Tibial nerve (tissue), 4 donors: ENCODE results near the gene PIGZ. TPM values are rescaled to one million over a fixed set of nuclear protein-coding genes. Genes with fewer than 3 reads are reported as not detected.

ENCODE experiments used
- DNase-seq, 2 donors: peaks; one replicate each; pipeline ENCODE4 v3.0.0-alpha.2; 2019; ENCODE audit warnings: low spot score in 2 of 2
- H3K27ac ChIP-seq, 4 donors: fragments of 200-600 bp; sonication (generic) in 3 of 4; one replicate each; pipeline ENCODE4 v1.5.1; 2017 to 2019; ENCODE audit warnings: mild to moderate bottlenecking in 1 of 4
- H3K27me3 ChIP-seq, 2 donors: fragments of 200-600 bp; sonication (generic) in 1 of 2; one replicate each; pipeline versions ENCODE4 v1.5.1 to v1.6.0; 2017 to 2019
- H3K36me3 ChIP-seq, 3 donors: fragments of 200-600 bp; sonication (generic); one replicate each; pipeline ENCODE4 v1.5.1; 2018 to 2019
- H3K4me1 ChIP-seq, 4 donors: fragments of 200-600 bp; sonication (generic) in 3 of 4; one replicate each; pipeline ENCODE4 v1.5.1; 2017 to 2019
- H3K4me3 ChIP-seq, 4 donors: fragments of 200-600 bp; sonication (generic) in 3 of 4; one replicate each; pipeline ENCODE4 v1.5.1; 2017 to 2019; ENCODE audit warnings: mild to moderate bottlenecking in 1 of 4, moderate library complexity in 1 of 4
- H3K9me3 ChIP-seq, 4 donors: fragments of 200-600 bp; sonication (generic) in 3 of 4; one replicate each; pipeline ENCODE4 v1.5.1; 2017 to 2019
- CTCF ChIP-seq, 5 experiments: fragments of 200-600 bp in 3 of 5; fragments of 450-650 bp in 2 of 5; sonication (generic) in 3 of 5; IDR thresholded peaks; one replicate each; pipeline ENCODE4 v1.5.1; 2016 to 2019; ENCODE audit warnings: antibody characterized with exemption in 5 of 5, mild to moderate bottlenecking in 3 of 5, moderate library complexity in 2 of 5
- EP300 ChIP-seq, 2 donors: sonication (generic); formaldehyde crosslinking; IDR thresholded peaks; one replicate each; pipeline ENCODE4 v1.6.1; 2017; ENCODE audit warnings: antibody characterized with exemption in 2 of 2, mild to moderate bottlenecking in 1 of 2
- POLR2A ChIP-seq, 2 donors: fragments of 450-650 bp; IDR thresholded peaks; one replicate each; pipeline ENCODE4 v1.6.1; 2017; ENCODE audit warnings: antibody characterized with exemption in 2 of 2, mild to moderate bottlenecking in 2 of 2, moderate library complexity in 2 of 2
- WGBS, 2 donors: methylation state at CpG; one replicate each; pipeline ENCODE4 v1.1.5; 2018; 5-methylcytosine and 5-hydroxymethylcytosine counted together
- total RNA-seq, 4 donors: library from RNA; depleted of rRNA; stranded (reverse); fragments of >200 nt; gene quantifications; one replicate each; pipeline ENCODE4 v1.1.0, GENCODE V29; 2016

Gene PIGZ
- total RNA-seq, 4 donors from 2014 or later, result 14.9 to 31.8 (median 25.7) TPM

GRCh38 chr3:196942915-196943277, 25.7 kb downstream of the PIGZ start:
- Histone ChIP-seq H3K27me3 (no peaks in the 10 kb centered on the region), H3K4me3 (peak overlapping the region; percentile 92 to 100 (median 100)), H3K4me1 (peaks cover 0 to 43% (median 23%) of the 10 kb centered on the region in 4 donors), H3K9me3 (no peaks in the 10 kb centered on the region), H3K36me3 (peaks cover 0 to 51% (median 6%) of the 10 kb centered on the region in 3 donors), H3K27ac (peak overlapping the region; percentile 54 to 95 (median 90))
- 0 to 1% methylated on average over 15 to 19 of the region's 25 CpGs for WGBS, 2 donors
- TF ChIP-seq EP300 (IDR thresholded peaks at IDR 0.05), result no peak
- TF ChIP-seq POLR2A (IDR thresholded peaks at IDR 0.05), result no peak
- no peak for TF ChIP-seq CTCF (IDR thresholded peaks at IDR 0.05)
- DNase-seq, result no peak

GRCh38 chr3:196942226-196942914, 26.3 kb downstream of the PIGZ start, which contains the start of gene NCBP2:
TSS of gene NCBP2 (minus strand) at chr3:196942528. CDS start at chr3:196942503, 25 bp downstream.
- Histone ChIP-seq H3K4me3 (peak within 1 kb of the TSS; percentile 92 to 100 (median 100)), H3K27me3 (no peaks in the 10 kb centered on the region), H3K27ac (peak within 1 kb of the TSS; percentile 54 to 95 (median 90)), H3K4me1 (peaks cover 0 to 43% (median 23%) of the 10 kb centered on the region in 4 donors), H3K9me3 (no peaks in the 10 kb centered on the region), H3K36me3 (peaks cover 0 to 51% (median 11%) of the 10 kb centered on the region in 3 donors)
- TF ChIP-seq EP300 (IDR thresholded peaks at IDR 0.05) (peak; percentile 85 to 98), POLR2A (IDR thresholded peaks at IDR 0.05) (peak; percentile 52 to 72), CTCF (IDR thresholded peaks at IDR 0.05) (peak; percentile 59 to 86 (median 72))
- peak; percentile 99 for DNase-seq
- 0% methylated on average over 38 to 50 of the region's 77 CpGs for WGBS, 2 donors

- peaks cover 0 to 43% (median 23%) of the 10 kb centered on the region in 4 donors for H3K4me1 ChIP-seq
- WGBS, 2 donors, result 0% methylated on average over 19 to 31 of the region's 31 CpGs
- no peaks in the 10 kb centered on the region for H3K9me3 ChIP-seq
- H3K36me3 ChIP-seq, result peaks cover 0 to 52% (median 17%) of the 10 kb centered on the region in 3 donors
- no peaks in the 10 kb centered on the region for H3K27me3 ChIP-seq
- TF ChIP-seq POLR2A (IDR thresholded peaks at IDR 0.05) (no peak), CTCF (IDR thresholded peaks at IDR 0.05) (no peak), EP300 (IDR thresholded peaks at IDR 0.05) (no peak)
- DNase-seq, result no peak
- H3K27ac ChIP-seq, result peak overlapping the region; percentile 54 to 95 (median 90)
- peak overlapping the region; percentile 92 to 100 (median 100) for H3K4me3 ChIP-seq
These were observed 26.9 kb downstream of the PIGZ start for GRCh38 chr3:196941729-196942225.

- no peaks in the 10 kb centered on the region for H3K27me3 ChIP-seq
- no peak for DNase-seq
- H3K4me3 ChIP-seq, result no peak overlapping the region
- no peaks in the 10 kb centered on the region for H3K9me3 ChIP-seq
- peaks cover 0 to 59% (median 24%) of the 10 kb centered on the region in 3 donors for H3K36me3 ChIP-seq
- TF ChIP-seq EP300 (IDR thresholded peaks at IDR 0.05), result no peak
- TF ChIP-seq POLR2A (IDR thresholded peaks at IDR 0.05), result no peak
- no peak for TF ChIP-seq CTCF (IDR thresholded peaks at IDR 0.05)
- peaks cover 0 to 29% (median 16%) of the 10 kb centered on the region in 4 donors for H3K4me1 ChIP-seq
- no peak overlapping the region for H3K27ac ChIP-seq
- 78 to 81% methylated on average over 5 of the region's 5 CpGs for WGBS, 2 donors
These were observed 30.1 kb downstream of the PIGZ start for GRCh38 chr3:196938576-196938975.

GRCh38 chr3:196938124-196938523, 30.5 kb downstream of the PIGZ start:
- WGBS, 2 donors, result 83 to 88% methylated on average over 2 of the region's 2 CpGs
- Histone ChIP-seq H3K36me3 (peaks cover 0 to 63% (median 24%) of the 10 kb centered on the region in 3 donors), H3K9me3 (no peaks in the 10 kb centered on the region), H3K4me3 (no peak overlapping the region), H3K27ac (no peak overlapping the region), H3K4me1 (peaks cover 0 to 24% (median 12%) of the 10 kb centered on the region in 4 donors), H3K27me3 (no peaks in the 10 kb centered on the region)
- TF ChIP-seq POLR2A (IDR thresholded peaks at IDR 0.05), result no peak
- TF ChIP-seq EP300 (IDR thresholded peaks at IDR 0.05), result no peak
- TF ChIP-seq CTCF (IDR thresholded peaks at IDR 0.05), result no peak
- DNase-seq, result no peak
